ENCODE data around the gene HSF2. TPM values are rescaled to one million over a fixed set of nuclear protein-coding genes. Genes with fewer than 3 reads are reported as not detected.
A peak's percentile ranks its signal among the peaks of the same experiment; 100 is the strongest.
"Not testable (repeated sequence)": the region's sequence is repeated elsewhere in the genome, so short reads cannot be mapped to it uniquely, and the experiment has no call there.

Gene HSF2
- total RNA-seq, 2 donors from 2014 or later, result 4.0 to 5.8 TPM

DNA sequence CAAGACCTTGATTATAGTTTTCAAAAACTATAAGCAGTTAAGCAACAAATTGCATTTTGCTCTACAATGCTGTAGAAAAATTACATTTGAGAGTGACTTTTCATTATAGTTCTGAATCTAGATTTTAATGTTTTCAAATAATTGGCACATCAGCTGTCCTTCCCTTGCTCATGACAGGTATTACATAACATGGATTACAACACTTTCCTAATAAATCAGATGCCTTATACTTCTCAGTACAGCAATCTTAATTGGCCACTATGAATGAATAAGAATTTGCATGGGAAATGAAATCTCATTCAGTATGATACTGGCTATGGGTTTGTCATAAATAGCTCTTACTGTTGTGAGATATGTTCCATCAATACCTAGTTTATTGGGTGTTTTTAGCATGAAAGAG, 29.9 kb downstream of the HSF2 start:
- ATAC-seq (no peak), DNase-seq (no peak)
- intact Hi-C loops (cut with DNase I, micrococcal nuclease), result no loop called here

GRCh38 chr6:122431780-122432179, 32.3 kb downstream of the HSF2 start:
- ATAC-seq (no peak), DNase-seq (no peak)
- intact Hi-C loops (cut with DNase I, micrococcal nuclease), result no loop called here

DNA sequence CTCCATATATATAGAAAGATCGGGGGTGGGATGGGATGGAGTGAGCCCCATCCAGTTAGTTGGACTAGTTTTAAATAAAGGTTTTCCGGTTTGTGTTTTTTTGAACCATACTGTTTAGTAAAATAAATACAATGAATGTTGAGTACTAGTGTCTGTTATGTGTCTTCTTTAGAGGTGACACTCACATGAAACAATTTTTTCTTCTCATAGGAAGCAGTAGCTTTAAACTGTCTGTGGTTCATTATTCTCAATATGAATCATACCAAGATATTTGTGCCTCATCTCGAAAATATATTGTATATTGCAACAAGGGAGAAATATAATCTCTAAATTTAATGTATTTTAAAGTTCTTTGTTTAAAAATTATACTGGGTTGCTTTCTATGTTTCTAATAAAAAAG, 33.4 kb downstream of the HSF2 start:
- intact Hi-C loops (cut with DNase I, micrococcal nuclease), result no loop called here

DNA sequence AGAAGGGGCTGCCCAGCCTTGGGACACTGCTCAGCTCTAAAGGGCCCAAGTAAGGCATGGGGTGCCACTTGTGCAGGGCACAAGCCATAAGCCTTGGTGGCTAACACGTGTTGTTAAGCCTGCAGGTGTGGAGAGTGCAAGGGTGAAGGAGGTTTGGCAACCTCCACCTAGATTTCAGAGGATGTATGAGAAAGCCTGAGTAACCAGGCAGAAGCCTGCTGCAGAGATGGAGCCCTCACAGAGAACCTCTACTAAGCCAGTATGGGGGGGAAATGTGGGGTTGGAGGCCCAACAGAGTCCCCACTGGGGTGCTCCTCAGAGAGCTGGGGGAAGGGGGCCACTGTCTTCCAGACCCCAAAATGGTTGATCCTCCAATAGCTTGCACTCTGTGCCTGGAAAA, 39.5 kb downstream of the HSF2 start:
- DNase-seq, result no peak
- no peak for ATAC-seq
- intact Hi-C loops (cut with DNase I, micrococcal nuclease), result no loop called here

More for the DNA sequence above, 33.4 kb downstream of the HSF2 start:
- no peak for ATAC-seq
- no peak for DNase-seq

- ATAC-seq (no peak), DNase-seq (no peak)
- intact Hi-C loops (cut with DNase I, micrococcal nuclease), result no loop called here
These were observed 45.8 kb downstream of the HSF2 start for GRCh38 chr6:122445274-122445673.

- no peak for ATAC-seq
- no peak for DNase-seq
- intact Hi-C loops (cut with DNase I, micrococcal nuclease), result no loop called here
These were observed 49.6 kb downstream of the HSF2 start for GRCh38 chr6:122449069-122449468.

DNA sequence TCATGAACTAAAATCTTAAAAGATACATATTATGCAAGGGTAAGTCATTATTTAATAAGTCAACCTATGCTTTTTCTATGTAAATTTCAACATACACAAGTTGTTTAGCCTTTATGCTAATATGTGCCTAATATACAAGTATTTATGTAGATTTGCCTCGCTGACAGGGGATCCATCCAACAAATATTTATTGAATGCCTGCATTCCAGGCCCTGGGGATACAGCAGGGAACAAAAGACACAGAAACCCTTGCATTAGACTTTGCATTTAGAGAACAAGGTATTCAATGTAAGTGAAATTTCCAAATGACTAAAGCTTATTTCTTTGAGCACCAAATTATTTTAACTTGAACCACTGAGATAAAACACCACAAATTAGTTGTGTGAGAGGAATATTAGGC, 53.1 kb downstream of the HSF2 start:
- intact Hi-C loops (cut with DNase I, micrococcal nuclease), result no loop called here
- no peak for ATAC-seq
- DNase-seq, result no peak

GRCh38 chr6:122454673-122455072, 55.2 kb downstream of the HSF2 start:
- no peak for ATAC-seq
- intact Hi-C loops (cut with DNase I, micrococcal nuclease), result no loop called here
- no peak for DNase-seq

- DNase-seq; intact Hi-C loops (cut with DNase I, micrococcal nuclease): not testable (repeated sequence)
- ATAC-seq, result peak; percentile 36
These were observed 55.7 kb downstream of the HSF2 start for GRCh38 chr6:122455116-122455515.

- no peak for ATAC-seq
- DNase-seq, result no peak
- intact Hi-C loops (cut with DNase I, micrococcal nuclease), result no loop called here
These were observed 58.6 kb downstream of the HSF2 start for GRCh38 chr6:122458087-122458486.

DNA sequence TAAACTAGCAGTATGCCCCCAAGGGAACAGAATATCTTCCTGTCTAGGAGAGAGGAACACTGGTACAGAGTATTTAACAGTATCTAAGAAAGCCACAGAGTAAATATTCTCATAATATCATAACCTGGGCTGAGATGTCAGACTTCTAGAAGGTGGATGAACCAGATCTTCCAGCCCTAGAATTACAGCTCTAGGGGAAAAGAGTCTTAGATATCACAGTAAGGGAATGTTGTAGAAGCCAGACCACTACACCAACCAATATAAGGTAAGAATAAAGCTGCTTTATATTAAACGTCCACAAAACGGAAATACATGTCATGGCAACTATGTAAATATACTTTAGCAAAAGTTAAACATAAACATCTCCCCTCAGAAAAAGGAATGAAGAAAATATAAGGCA, 59.8 kb downstream of the HSF2 start:
- ATAC-seq (no peak), DNase-seq (no peak)
- intact Hi-C loops (cut with DNase I, micrococcal nuclease), result no loop called here

GRCh38 chr6:122459865-122460416, 60.5 kb downstream of the HSF2 start:
- ATAC-seq; intact Hi-C loops (cut with DNase I, micrococcal nuclease); DNase-seq: not testable (repeated sequence)

DNA sequence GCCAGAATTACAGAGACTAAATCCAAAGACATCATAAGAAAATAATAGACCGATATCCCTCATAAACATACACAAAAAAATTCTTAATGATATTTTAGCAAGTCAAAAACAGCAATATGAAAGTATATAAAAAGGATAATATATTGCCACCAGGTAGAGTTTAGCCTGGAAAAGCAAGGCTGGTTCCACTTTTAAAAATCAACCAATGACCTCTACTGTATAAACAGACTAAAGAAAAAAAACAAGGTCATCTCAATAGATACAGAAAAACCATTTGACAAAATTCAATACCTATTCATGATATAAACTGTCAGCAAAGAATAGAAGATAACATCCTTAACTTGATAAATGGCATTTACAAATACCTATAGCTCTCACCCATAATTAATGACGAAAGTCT, 62.4 kb downstream of the HSF2 start:
- DNase-seq, result no peak
- no peak for ATAC-seq
- intact Hi-C loops (cut with DNase I, micrococcal nuclease), result no loop called here

GRCh38 chr6:122471107-122472021, 71.9 kb downstream of the HSF2 start, which contains the start of gene SERINC1:
Gene SERINC1 (minus strand): TSS chr6:122471807. CDS start chr6:122471737, 70 bp downstream.
- DNase-seq, result peak; percentile 95 to 97
- intact Hi-C loops (cut with DNase I, micrococcal nuclease), result loop anchor here in 1 of 2 donors (5.0 kb wide), 1 partner anchor 74 kb away; the partner anchor contains the start of gene HSF2
- peak; percentile 99 for ATAC-seq

GRCh38 chr6:122472022-122472340, 72.5 kb downstream of the HSF2 start:
- DNase-seq (no peak), ATAC-seq (peak; percentile 40)
- intact Hi-C loops (cut with DNase I, micrococcal nuclease), result loop anchor here in 1 of 2 donors (5.0 kb wide), 1 partner anchor 75 kb away; the partner anchor contains the start of gene HSF2

DNA sequence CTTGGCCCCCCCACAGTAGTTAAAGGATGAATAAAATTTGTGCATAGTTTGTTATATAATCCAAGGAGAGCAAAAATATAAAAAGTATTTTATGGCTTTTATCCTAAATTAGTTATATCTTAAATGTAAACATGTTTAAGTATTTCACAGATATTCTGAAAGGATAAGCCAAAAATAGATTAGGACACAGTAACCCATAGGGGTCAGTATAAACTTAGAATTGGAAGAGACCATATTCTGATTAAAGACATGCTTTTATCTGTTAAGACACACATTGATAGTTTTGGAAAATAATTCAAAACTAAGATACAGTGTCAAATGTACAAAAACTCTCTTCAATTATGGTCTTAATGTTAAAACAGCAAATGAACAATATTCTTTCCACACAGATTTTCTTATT, 76.7 kb downstream of the HSF2 start:
- intact Hi-C loops (cut with DNase I, micrococcal nuclease), result no loop called here
- ATAC-seq, result no peak
- no peak for DNase-seq

DNA sequence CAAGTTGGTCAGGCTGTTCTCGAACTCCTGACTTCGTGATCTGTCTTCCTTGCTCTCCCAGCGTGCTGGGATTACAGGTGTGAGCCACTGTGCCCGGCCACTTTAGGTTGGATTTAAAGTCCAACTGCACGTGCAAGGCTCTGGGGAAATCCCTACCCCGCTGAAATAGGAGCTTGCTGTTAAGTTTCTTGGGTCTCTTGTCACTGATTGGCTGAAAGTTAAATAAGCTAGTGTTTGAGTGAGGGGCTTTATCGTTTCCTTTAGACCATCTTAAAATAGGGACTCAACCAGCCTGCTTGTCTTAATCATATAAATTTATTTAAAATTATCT, 83.3 kb downstream of the HSF2 start:
- DNase-seq (no peak), ATAC-seq (no peak)
- intact Hi-C loops (cut with DNase I, micrococcal nuclease), result no loop called here
